ENCODE results near the gene ERCC3. TPM values are rescaled to one million over a fixed set of nuclear protein-coding genes. Genes with fewer than 3 reads are reported as not detected.

Gene ERCC3
- total and polyA plus RNA-seq, 2 of the 13 experiments (the other 11 are each of a cell fraction or from before 2014, with no cell fraction given): 49.7 to 64.6 TPM

- FAIRE-seq (no peak), DNase-seq (ENCODE audit: low spot score) (no peak), ATAC-seq (0 out of 3 replicates have a peak, but pooled peaks have one; percentile 10)
- Histone ChIP-seq H3K9ac (ENCODE audit: insufficient read depth, low read depth, low read length) (no peak overlapping the region), H2AFZ (ENCODE audit: low read length) (no peak overlapping the region), H4K20me1 (ENCODE audit: insufficient read depth, low read length) (no peaks in the 10 kb centered on the region), H3K27me3 (ENCODE audit: control insufficient read depth in 1 of 2, insufficient read depth in 2 of 2, low read length in 2 of 2) (peaks cover 18 to 59% of the 10 kb centered on the region in 2 experiments), H3K79me2 (ENCODE audit: insufficient read depth, low read length) (no peaks in the 10 kb centered on the region), H3K4me2 (ENCODE audit: low read depth, low read length) (no peak overlapping the region), H3K9me3 (ENCODE audit: low read length) (no peaks in the 10 kb centered on the region), H3K27ac (ENCODE audit: extremely low read length, insufficient read depth, low read length) (no peak overlapping the region), H3K4me3 (replicated peaks in 1 of 3; ENCODE audit: insufficient read depth in 1 of 3, low read depth in 2 of 3, low read length in 3 of 3) (no peak overlapping the region), H3K36me3 (replicated peaks in 1 of 2; ENCODE audit: control insufficient read depth in 1 of 2, insufficient read depth in 2 of 2, low read length in 2 of 2) (no peaks in the 10 kb centered on the region), H3K4me1 (ENCODE audit: insufficient read depth, low read length) (peaks cover 10% of the 10 kb centered on the region)
- BruUV-seq (replicated peaks): no TSS peak
- TF ChIP-seq EZH2 (conservative IDR thresholded peaks at IDR 0.05; ENCODE audit: low read depth, low read length) (no peak), XRCC5 (optimal IDR thresholded peaks at IDR 0.05; ENCODE audit: low read length) (peak; percentile 25)
- WGBS (ENCODE audit: low lambda C conversion rate): 52% methylated on average over 14 of the region's 14 CpGs
- intact Hi-C loops (cut with micrococcal nuclease; ENCODE audit: unreplicated experiment) (no loop called here), in situ Hi-C loops (cut with HindIII; ENCODE audit: extremely low pct_ligation_motif_present, low pct_unique_long_range_greater_than_20kb) (no loop called here)
- ChIA-PET POLR2A (no interaction called here), CTCF (ENCODE audit: low intra/inter-chr PET ratio, low total read pairs) (no interaction called here)
Measured at GRCh38 chr2:127217470-127218325, 76.2 kb downstream of the ERCC3 start.

- Histone ChIP-seq H3K9ac (ENCODE audit: insufficient read depth, low read depth, low read length) (no peak overlapping the region), H3K4me3 (replicated peaks in 1 of 3; ENCODE audit: insufficient read depth in 1 of 3, low read depth in 2 of 3, low read length in 3 of 3) (no peak overlapping the region), H3K4me2 (ENCODE audit: low read depth, low read length) (no peak overlapping the region), H4K20me1 (ENCODE audit: insufficient read depth, low read length) (no peaks in the 10 kb centered on the region), H3K27ac (ENCODE audit: extremely low read length, insufficient read depth, low read length) (no peak overlapping the region), H3K4me1 (ENCODE audit: insufficient read depth, low read length) (peaks cover 10% of the 10 kb centered on the region), H3K9me3 (ENCODE audit: low read length) (no peaks in the 10 kb centered on the region), H3K79me2 (ENCODE audit: insufficient read depth, low read length) (no peaks in the 10 kb centered on the region), H3K36me3 (replicated peaks in 1 of 2; ENCODE audit: control insufficient read depth in 1 of 2, insufficient read depth in 2 of 2, low read length in 2 of 2) (no peaks in the 10 kb centered on the region), H3K27me3 (ENCODE audit: control insufficient read depth in 1 of 2, insufficient read depth in 2 of 2, low read length in 2 of 2) (peaks cover 18 to 59% of the 10 kb centered on the region in 2 experiments), H2AFZ (ENCODE audit: low read length) (no peak overlapping the region)
- FAIRE-seq (no peak), ATAC-seq (no peak), DNase-seq (ENCODE audit: low spot score) (no peak)
- 88% methylated on average over 1 of the region's 1 CpG for WGBS (ENCODE audit: low lambda C conversion rate)
- ChIA-PET CTCF (ENCODE audit: low intra/inter-chr PET ratio, low total read pairs) (no interaction called here), POLR2A (no interaction called here)
- intact Hi-C loops (cut with micrococcal nuclease; ENCODE audit: unreplicated experiment): no loop called here
- BruUV-seq (replicated peaks): no TSS peak
- in situ Hi-C loops (cut with HindIII; ENCODE audit: extremely low pct_ligation_motif_present, low pct_unique_long_range_greater_than_20kb): no loop called here
- TF ChIP-seq RELA (CRISPR knock-in tag; IDR thresholded peaks at IDR 0.05) (no peak), ZNF225 (CRISPR knock-in tag; IDR thresholded peaks at IDR 0.05) (no peak), DZIP1 (CRISPR knock-in tag; IDR thresholded peaks at IDR 0.05) (no peak), TOPORS (CRISPR knock-in tag; IDR thresholded peaks at IDR 0.05) (no peak), ZNF501 (CRISPR knock-in tag; IDR thresholded peaks at IDR 0.05) (no peak), ZNF382 (CRISPR knock-in tag; IDR thresholded peaks at IDR 0.05; ENCODE audit: borderline replicate concordance) (no peak), ZNF878 (CRISPR knock-in tag; IDR thresholded peaks at IDR 0.05) (no peak), ZNF891 (CRISPR knock-in tag; IDR thresholded peaks at IDR 0.05) (no peak), NFE2 (CRISPR knock-in tag; IDR thresholded peaks at IDR 0.05) (no peak), E2F1 (CRISPR knock-in tag; IDR thresholded peaks at IDR 0.05) (no peak), MTF1 (CRISPR knock-in tag; IDR thresholded peaks at IDR 0.05) (no peak), ZNF761 (CRISPR knock-in tag; conservative IDR thresholded peaks at IDR 0.05) (no peak), HOXD1 (CRISPR knock-in tag; IDR thresholded peaks at IDR 0.05) (no peak), ZBTB8A (CRISPR knock-in tag; IDR thresholded peaks at IDR 0.05; ENCODE audit: borderline replicate concordance, low read depth) (no peak)
Measured at GRCh38 chr2:127216593-127216992, 77.4 kb downstream of the ERCC3 start.
